ELR (cell line): ENCODE results near the gene IL15.
A peak's percentile ranks its signal among the peaks of the same experiment; 100 is the strongest.
"Not testable (repeated sequence)": the region's sequence is repeated elsewhere in the genome, so short reads cannot be mapped to it uniquely, and the experiment has no call there.

Experiments used
- DNase-seq: peaks from one replicate; pipeline ENCODE4 v3.0.0-alpha.2; 2015; ENCODE audit warnings: low read depth

IL15 gene

DNA sequence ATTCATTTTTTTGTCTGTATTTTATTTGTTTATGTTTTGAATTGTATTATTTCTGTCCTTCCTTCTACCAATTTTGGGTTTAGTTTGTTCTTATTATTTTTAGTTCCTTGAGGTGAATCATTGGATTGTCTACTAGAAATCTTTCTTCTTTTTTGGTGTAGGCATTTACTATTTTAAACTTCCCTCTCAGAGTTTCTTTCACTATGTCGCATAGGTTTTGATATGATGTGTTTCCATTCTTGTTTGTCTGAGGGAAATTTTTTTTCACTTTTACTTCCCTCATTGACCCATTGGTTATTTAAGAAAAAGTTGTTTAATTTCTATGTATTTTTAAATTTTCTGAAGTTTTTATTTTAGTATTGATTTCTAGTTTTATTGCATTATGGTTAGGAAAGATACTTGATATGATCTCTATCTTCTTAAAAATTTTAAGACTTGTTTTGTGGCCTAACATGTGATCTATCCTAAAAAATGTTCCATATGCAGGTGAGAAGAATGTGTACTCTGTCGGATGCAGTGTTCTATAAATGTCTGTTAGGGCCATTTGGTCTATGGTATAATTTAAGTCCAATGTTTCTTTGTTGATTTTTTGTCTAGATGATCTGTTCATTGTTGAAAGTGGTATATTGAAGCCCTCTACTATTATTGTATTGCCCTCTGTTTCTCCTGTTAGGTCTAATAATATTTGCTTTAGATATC is 68.8 kb downstream of the IL15 start:
- DNase-seq, result no peak

GRCh38 chr4:141705747-141706377 is 69.5 kb downstream of the IL15 start:
- peak; percentile 3 for DNase-seq

- DNase-seq, result no peak
Measured at GRCh38 chr4:141706445-141706844, 70.1 kb downstream of the IL15 start.

DNA sequence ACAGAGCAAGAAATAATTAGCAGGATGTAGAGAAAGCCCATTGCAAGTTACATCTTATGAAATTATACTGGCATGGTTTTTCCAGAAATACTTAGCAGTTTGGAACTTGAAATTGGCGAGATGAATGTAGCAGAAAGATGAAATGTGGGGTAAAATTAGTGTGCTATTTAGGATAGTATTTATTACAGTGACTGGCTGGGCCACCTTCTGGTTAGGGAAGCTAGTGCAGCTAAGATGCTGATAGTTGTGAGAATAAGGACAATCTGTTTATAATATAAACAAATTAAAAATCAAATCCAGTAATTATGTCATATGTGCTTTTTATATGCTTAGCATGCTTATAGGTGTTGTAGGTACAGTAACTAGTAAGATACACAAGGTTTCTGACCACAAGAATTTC is 74.8 kb downstream of the IL15 start:
- peak; percentile 56 for DNase-seq

DNA sequence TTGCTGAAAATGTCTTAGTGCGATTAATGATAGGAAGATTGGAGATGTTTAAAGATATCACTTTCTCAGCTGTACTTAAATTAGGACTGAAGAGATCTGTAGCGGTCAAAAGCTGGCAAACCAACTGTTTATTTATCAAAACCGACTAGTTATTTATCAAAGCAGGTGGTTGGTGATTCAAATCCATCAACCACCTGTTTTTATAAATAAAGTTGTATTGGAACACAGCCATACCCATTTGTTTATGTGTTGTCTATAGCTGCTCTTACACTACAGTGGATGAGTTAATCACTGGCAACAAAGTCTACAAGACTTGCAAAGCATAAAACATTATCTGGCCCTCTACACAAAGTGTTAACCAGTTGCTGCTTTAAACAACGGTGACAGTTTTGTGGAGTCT is 76.8 kb downstream of the IL15 start:
- DNase-seq, result peak; percentile 21

DNA sequence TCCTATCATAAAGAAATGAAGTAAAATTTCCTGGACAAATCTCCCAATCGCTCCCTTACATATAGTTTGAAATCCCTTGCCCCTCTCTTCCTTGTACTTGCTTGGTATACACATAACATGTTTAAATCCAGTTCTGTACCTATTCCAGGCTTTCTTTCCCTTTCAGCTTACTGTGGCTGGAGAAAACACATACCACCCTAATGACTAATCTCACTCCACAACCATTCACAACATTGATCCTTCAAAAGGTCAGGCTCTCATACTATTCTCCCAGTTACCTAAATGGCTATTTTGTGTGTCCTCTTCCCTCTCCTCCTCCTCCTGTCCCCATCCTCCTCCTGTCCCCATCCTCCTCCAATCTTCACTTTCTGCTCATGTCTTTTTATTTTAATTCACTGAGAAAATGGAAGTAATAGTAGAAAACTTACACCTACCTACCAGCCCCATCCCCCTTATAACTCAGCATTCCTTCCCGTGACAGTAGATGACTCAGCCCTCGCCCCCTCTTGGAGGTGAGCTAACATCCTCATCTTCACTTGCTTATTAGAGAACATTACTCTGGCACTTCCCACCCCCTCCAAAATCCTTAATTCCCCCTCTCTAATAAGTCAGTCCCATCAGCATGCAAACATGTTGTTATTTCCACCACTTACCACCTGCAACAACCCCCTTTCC is 77.5 kb downstream of the IL15 start:
- peak; percentile 82 for DNase-seq

DNA sequence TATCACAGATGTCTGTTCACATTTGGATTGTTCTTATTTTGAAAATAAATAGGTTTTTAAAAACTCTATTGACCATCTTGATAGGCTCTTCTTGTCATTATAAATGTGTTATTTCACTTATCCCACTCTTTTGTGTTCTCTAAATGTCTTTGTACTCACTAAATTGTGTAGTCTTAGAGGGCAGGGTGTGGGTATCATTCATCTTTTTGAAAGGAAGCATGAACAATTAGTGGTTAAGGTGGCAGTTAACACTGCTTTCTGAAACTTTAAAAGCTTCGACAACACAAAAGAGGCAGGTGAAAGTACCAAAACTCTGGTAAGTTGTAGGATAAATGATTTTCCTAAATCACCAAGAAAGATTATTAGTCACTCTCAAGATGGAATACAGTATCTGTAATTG is 83.2 kb downstream of the IL15 start:
- DNase-seq, result no peak

GRCh38 chr4:141721174-141721573 is 84.8 kb downstream of the IL15 start:
- peak; percentile 13 for DNase-seq

DNA sequence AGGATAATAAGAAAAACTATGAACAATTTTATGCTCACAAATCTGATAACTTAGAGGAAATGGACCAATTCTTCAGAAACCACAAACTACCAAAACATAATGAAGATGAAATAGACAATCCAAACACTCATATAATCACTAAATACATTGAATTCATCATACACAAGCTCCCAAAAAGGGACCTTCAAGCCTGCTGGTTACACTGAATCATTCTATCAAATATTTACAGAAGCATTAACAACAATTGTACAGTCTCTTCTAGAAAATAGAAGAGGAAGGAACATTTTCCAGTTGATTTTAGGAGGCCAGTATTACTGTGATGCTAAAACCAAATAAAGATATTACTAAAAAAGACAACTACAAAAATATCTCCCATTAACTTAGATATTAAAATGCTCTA is 88.3 kb downstream of the IL15 start:
- DNase-seq, result no peak

DNA sequence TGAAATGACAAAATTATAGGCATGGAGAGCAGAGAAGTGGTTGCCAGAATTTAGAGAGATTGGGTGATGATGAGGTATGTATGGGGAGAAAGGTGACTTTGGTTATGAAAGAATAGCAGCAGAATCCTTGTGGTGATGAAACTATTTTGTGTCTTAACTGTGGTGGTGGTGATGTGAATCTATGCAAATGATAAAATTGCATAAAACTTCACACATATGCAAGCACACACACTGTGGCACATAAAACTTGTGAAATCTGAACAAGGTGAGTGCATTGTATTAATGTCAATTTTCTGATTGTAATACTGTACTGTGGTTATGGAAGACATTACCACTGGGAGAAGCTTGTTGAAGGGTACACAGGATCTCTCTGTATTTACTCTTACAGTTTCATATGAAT is 91.0 kb downstream of the IL15 start:
- DNase-seq, result no peak

- DNase-seq, result peak; percentile 30
Measured at GRCh38 chr4:141730805-141731204, 94.4 kb downstream of the IL15 start.

DNA sequence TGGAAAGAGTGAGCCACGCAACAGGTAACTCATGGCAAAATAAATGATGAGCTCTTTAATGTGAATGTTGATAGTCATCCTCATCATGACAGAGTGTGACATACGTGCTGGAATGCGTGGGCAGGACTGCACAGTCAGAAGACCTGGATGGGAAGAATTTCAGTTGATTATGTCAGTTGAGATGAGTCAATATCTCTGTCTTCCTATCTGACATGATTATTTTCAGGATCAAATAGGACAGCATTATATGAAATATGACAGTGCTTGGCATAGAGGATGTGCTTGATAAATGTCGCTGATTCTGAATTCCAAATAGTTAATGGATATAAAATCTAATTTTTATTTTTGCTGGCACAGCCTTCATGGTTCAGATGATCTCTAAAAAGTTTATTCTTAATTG is 95.1 kb downstream of the IL15 start:
- peak; percentile 64 for DNase-seq

DNA sequence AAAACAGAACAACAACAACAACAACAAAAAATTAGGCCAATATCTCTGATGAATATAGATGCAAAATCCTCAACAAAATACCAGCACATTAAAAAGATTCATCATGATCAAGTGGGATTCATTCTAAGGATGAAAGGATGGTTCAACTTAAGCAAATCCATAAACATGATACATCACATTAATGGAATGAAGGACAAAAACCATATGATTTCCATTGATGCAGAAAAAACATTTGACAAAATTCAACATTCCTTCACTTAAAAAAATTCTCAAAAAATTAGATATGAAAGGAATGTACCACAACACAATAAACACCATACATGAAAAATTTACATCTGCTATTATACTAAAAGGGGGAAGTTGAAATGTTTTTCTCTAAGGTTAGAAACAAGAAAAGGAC is 103.3 kb downstream of the IL15 start:
- no peak for DNase-seq

- DNase-seq, result no peak
Measured at GRCh38 chr4:141746026-141746425, 109.6 kb downstream of the IL15 start.

DNA sequence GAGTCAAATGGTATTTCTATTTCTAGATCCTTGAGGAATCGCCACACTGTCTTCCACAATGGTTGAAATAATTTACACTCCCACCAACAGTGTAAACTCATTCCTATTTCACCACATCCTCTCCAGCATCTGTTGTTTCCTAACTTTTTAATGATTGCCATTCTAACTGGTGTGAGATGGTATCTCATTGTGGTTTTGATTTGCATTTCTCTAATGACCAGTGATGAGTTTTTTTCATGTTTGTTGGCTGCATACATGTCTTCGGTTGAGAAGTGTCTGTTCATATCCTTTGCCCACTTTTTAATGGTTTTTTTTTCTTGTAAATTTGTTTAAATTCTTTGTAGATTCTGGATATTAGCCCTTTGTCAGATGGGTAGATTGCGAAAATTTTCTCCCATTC is 115.4 kb downstream of the IL15 start:
- DNase-seq, result not testable (repeated sequence)

GRCh38 chr4:141757287-141757686 is 120.9 kb downstream of the IL15 start:
- DNase-seq, result no peak

DNA sequence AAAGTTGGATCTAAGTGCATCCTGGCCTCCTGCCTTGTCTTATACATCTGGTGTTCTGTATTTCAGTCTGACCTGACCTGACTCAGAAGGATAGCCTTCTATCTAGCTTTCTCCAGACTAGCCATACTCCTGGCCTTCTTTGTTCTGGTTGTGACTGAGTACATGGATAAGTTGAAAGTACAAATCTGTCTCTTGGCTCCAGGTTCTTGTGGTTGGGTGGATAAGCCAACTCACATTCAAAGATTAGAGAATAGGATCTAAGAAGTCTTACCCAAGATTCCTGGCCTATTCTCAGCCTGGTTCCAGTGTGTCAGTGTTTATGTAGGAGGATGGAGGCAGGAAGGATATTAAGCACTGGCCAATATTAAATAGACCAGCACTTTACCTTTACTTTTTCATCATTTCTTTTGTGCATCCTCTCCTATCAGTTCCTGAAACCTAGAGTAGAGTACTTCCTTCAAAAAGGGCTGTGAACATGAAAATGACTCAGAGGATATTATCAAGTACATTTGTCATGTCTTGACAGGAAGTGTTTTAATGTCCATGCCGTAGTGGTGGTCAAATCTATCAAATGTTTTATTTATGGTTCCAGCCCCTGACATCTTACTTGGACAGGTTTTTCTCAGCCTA is 123.5 kb downstream of the IL15 start:
- peak; percentile 55 for DNase-seq

DNA sequence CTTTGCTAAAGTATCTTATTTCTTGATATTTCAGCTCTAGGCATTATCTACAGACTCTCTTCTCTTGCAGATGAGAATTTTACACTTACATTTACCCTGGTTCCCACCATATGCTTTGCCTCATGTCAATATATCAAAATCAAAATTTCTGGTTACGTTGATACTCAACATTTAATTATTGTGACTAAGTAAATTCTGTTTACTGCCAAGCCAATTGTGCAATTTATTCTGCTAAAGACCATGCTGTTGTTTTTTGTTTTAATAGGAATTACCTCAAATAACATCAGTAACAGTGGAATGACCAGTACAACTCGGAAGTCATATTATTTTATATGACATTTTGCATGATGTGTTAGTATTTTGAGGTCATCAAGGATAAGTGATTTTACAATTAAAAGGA is 125.5 kb downstream of the IL15 start:
- DNase-seq, result no peak

DNA sequence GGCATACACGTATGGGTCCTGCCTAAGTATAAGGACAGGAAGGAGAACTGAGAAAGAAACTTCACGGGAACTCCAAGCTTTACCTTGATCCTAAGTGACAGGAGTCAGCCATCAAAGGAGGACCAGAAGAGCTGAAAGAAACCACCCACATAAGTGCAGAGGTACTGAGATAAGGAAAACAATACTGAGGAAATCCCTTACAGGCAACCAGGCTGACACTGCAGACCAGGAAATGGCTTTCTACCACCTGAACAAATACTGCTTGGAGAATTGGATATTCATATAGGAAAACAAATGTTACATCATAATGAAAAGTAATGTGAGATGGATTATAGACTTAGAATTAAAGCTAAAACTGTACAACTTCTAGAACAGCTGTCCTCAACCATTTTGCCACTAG is 127.0 kb downstream of the IL15 start:
- DNase-seq, result no peak

GRCh38 chr4:141768954-141769353 is 132.6 kb downstream of the IL15 start:
- DNase-seq, result peak; percentile 77

- no peak for DNase-seq
Measured at GRCh38 chr4:141771889-141772830, 135.8 kb downstream of the IL15 start.

DNA sequence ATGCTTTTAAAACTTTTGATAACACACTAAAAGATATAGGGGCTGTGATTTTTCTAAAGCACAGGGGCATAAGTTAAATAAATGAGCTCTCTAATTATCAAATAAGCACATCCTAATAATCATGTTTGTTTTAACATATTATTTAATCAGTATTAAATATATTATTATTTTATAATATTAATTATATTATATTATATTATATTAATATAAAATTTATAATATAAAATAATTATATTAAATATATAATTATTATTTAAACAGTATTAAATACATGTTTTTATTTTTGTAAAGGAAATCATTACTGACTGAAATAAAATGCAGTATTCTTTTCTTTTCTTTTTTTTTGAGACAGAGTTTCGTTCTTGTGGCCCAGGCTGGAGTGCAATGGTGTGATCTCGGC is 136.5 kb downstream of the IL15 start:
- DNase-seq, result no peak
